ENCODE measurements around the gene PTOV1. TPM values are rescaled to one million over a fixed set of nuclear protein-coding genes. Genes with fewer than 3 reads are reported as not detected.

Gene PTOV1
- total RNA-seq, 2 donors from 2014 or later = 63.8 to 73.3 TPM

DNA sequence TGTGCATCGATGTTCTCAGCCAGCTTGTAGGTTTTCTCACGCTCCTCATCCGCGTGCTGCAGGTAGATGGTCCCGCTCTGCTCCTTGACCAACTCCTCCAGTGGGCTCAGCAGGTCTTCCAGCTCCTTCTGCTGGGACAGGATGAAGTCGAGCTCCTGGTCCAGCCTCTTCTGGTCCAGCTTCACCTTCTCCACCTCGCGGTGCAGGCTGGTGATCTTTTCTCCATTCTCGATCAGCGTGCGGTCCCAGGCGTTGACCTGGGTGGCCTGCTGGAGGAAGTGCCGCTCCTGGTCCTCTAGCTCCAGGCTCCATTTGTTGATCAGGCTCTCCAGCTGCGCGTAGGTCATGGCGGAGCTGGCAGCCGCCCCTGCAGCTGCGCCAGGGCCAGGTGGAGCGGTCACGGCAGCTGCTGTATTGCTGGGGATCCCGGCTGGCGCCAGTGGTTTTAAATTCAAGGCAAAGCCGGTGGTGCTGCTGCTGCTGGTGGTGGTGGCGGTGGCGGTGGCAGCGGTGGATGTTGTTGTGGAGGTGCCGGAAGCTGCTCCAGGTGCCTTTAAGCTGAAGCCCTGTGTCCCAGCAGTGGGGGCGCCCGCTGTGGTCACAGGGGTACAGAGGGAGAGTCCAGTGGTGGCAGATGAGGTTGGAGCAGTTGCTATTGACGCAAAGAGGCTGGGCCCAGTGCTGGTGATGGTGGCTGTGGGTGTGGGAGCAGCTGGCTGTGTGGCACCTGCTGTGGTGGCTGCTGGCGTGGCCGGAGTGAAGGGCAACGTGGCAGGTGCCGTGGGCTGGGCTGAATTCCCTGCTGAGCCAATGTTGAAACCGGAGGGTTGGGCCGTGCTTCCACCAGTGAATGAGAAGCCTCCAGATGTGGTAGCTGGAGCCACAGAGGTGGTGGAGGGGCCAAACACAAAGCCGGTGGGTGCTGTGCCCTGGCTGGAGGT lies 57.8 kb downstream of the PTOV1 start:
- ATAC-seq (replicated peaks in 1 of 2) = no peak
- peak overlapping the region; percentile 44 for H3K27ac Mint-ChIP-seq
- H3K4me3 Mint-ChIP-seq = no peak overlapping the region
- no peaks in the 10 kb centered on the region for H3K9me3 Mint-ChIP-seq
- peaks cover 8 to 35% of the 10 kb centered on the region in 2 donors for H3K36me3 Mint-ChIP-seq (ENCODE audit: insufficient read depth in 2 of 2)
- H3K27me3 Mint-ChIP-seq (ENCODE audit: low read depth) = no peaks in the 10 kb centered on the region
- peaks cover 73% of the 10 kb centered on the region for H3K4me1 Mint-ChIP-seq (ENCODE audit: low read depth)
- DNase-seq = no peak

- Mint-ChIP-seq H3K27me3 (ENCODE audit: low read depth) (no peaks in the 10 kb centered on the region), H3K9me3 (no peaks in the 10 kb centered on the region), H3K36me3 (ENCODE audit: insufficient read depth in 2 of 2) (peaks cover 14 to 44% of the 10 kb centered on the region in 2 donors), H3K4me1 (ENCODE audit: low read depth) (peaks cover 75% of the 10 kb centered on the region), H3K4me3 (no peak overlapping the region), H3K27ac (no peak overlapping the region)
- no peak for ATAC-seq (replicated peaks in 1 of 2)
- DNase-seq = no peak
Observed at GRCh38 chr19:49910179-49910578, 59.2 kb downstream of the PTOV1 start.

Other genes with a start within 250 kb of the PTOV1 start
- 10 to 100 TPM; 11.3 to 13.5 TPM for gene RRAS, start 211.0 kb upstream of the PTOV1 start, total RNA-seq
- gene SCAF1, start 208.9 kb upstream of the PTOV1 start, total RNA-seq = 10 to 100 TPM; 57.7 to 60.1 TPM
- 100 to 1,000 TPM; 135 to 141 TPM for gene IRF3, start 185.3 kb upstream of the PTOV1 start, total RNA-seq
- 10 to 100 TPM; 80.3 to 82.6 TPM for gene BCL2L12, start 185.2 kb upstream of the PTOV1 start, total RNA-seq
- gene PRMT1, start 173.9 kb upstream of the PTOV1 start, total RNA-seq = 100 to 1,000 TPM; 201 to 251 TPM
- 1 to 10 TPM; 4.1 to 8.1 TPM for gene ADM5, start 161.6 kb upstream of the PTOV1 start, total RNA-seq
- gene CPT1C, start 160.0 kb upstream of the PTOV1 start, total RNA-seq = 1 to 10 TPM; 1.9 to 2.3 TPM
- 1 to 10 TPM in 1 of 2 donors, under 1 TPM in 1; 0.19 to 2.4 TPM for gene TSKS, start 87.9 kb upstream of the PTOV1 start, total RNA-seq
- gene AP2A1, start 84.2 kb upstream of the PTOV1 start, total RNA-seq = 10 to 100 TPM; 74.5 to 75.8 TPM
- 10 to 100 TPM; 24.7 to 37.3 TPM for gene FUZ, start 37.9 kb upstream of the PTOV1 start, total RNA-seq
- 10 to 100 TPM; 47.0 to 50.2 TPM for gene MED25, start 32.9 kb upstream of the PTOV1 start, total RNA-seq
- gene PNKP, start 16.4 kb downstream of the PTOV1 start, total RNA-seq = 10 to 100 TPM; 71.1 to 74.5 TPM
- gene AKT1S1, start 26.2 kb downstream of the PTOV1 start, total RNA-seq = 10 to 100 TPM; 30.5 to 36.6 TPM
- 10 to 100 TPM; 47.9 to 53.9 TPM for gene TBC1D17, start 26.5 kb downstream of the PTOV1 start, total RNA-seq
- gene IL4I1, start 45.7 kb downstream of the PTOV1 start, total RNA-seq = 10 to 100 TPM; 16.7 to 42.3 TPM
- gene ATF5, start 78.0 kb downstream of the PTOV1 start, total RNA-seq = 10 to 100 TPM; 52.3 to 73.6 TPM
- 100 to 1,000 TPM; 135 to 139 TPM for gene NUP62, start 78.3 kb downstream of the PTOV1 start, total RNA-seq
- gene SIGLEC11, start 110.0 kb downstream of the PTOV1 start, total RNA-seq = not detected
- gene VRK3, start 174.2 kb downstream of the PTOV1 start, total RNA-seq = 10 to 100 TPM; 59.7 to 65.5 TPM
- 10 to 100 TPM; 13.2 to 19.7 TPM for gene ZNF473, start 174.8 kb downstream of the PTOV1 start, total RNA-seq